ENCODE measurements around the gene KCNMA1. TPM values are rescaled to one million over a fixed set of nuclear protein-coding genes. Genes with fewer than 3 reads are reported as not detected.

KCNMA1 gene
- total and polyA plus RNA-seq, 2 donors (not counting 1 experiment from before 2014, with no cell fraction given) = 0.82 to 3.1 TPM

GRCh38 chr10:77138541-77138940 is 499.1 kb downstream of the KCNMA1 start:
- Histone ChIP-seq H2AFZ (ENCODE audit: insufficient read depth, low read depth, low read length, poor library complexity, severe bottlenecking) (no peak overlapping the region), H4K20me1 (ENCODE audit: control insufficient read depth, insufficient read depth, low read length, poor library complexity, severe bottlenecking) (no peaks in the 10 kb centered on the region), H3K9me3 (ENCODE audit: control extremely low read depth in 1 of 3, control insufficient read depth in 2 of 3, insufficient read depth in 1 of 3, low read length in 2 of 3) (no peaks in the 10 kb centered on the region), H3K4me2 (replicated peaks; ENCODE audit: low read depth, low read length, poor library complexity, severe bottlenecking) (no peak overlapping the region), H3K27me3 (replicated peaks in 1 of 4; ENCODE audit: control extremely low read depth in 1 of 4, control insufficient read depth in 3 of 4, insufficient read depth in 4 of 4, low read length in 3 of 4) (no peaks in the 10 kb centered on the region), H3K4me1 (ENCODE audit: control insufficient read depth in 2 of 2, insufficient read depth in 2 of 2, low read length in 2 of 2) (no peaks in the 10 kb centered on the region), H3K36me3 (replicated peaks in 1 of 2; ENCODE audit: control extremely low read depth in 1 of 2, control insufficient read depth in 1 of 2, extremely low read depth in 1 of 2, insufficient read depth in 2 of 2, low read length in 1 of 2) (no peaks in the 10 kb centered on the region), H3K4me3 (ENCODE audit: control extremely low read depth in 1 of 5, extremely low read depth in 1 of 5, insufficient read depth in 1 of 5, low read depth in 2 of 5, low read length in 4 of 5) (no peak overlapping the region), H3K79me2 (ENCODE audit: control insufficient read depth, insufficient read depth, low read length) (no peaks in the 10 kb centered on the region), H3K9ac (ENCODE audit: low read length) (no peak overlapping the region), H3K27ac (ENCODE audit: low read length in 2 of 2) (no peak overlapping the region)
- intact Hi-C loops (cut with micrococcal nuclease) = no loop called here
- no peak for ATAC-seq (ENCODE audit: low read depth)
- TF ChIP-seq EZH2 (IDR thresholded peaks at IDR 0.05; ENCODE audit: borderline replicate concordance, insufficient read depth, low read depth, low read length, poor library complexity, severe bottlenecking) (no peak), CTCF (IDR thresholded peaks at IDR 0.05) (no peak)
- Mint-ChIP-seq H3K4me3 (no peak overlapping the region), H3K27ac (no peak overlapping the region), H3K9me3 (ENCODE audit: insufficient read depth) (no peaks in the 10 kb centered on the region), H3K27me3 (peaks cover 5% of the 10 kb centered on the region), H3K4me1 (no peaks in the 10 kb centered on the region)
- POLR2A ChIA-PET = no interaction called here
- no peak for DNase-seq
- WGBS (ENCODE audit: insufficient coverage) = 100% methylated on average over 4 of the region's 6 CpGs
- CTCF ChIA-PET = no interaction called here

- no peaks in the 10 kb centered on the region for H3K9me3 ChIP-seq (ENCODE audit: control extremely low read depth in 1 of 3, control insufficient read depth in 2 of 3, insufficient read depth in 1 of 3, low read length in 2 of 3)
- no peak overlapping the region for H3K4me2 ChIP-seq (replicated peaks; ENCODE audit: low read depth, low read length, poor library complexity, severe bottlenecking)
- no peak overlapping the region for H3K27ac ChIP-seq (ENCODE audit: low read length in 2 of 2)
- intact Hi-C loops (cut with micrococcal nuclease) = no loop called here
- Mint-ChIP-seq H3K4me1 (no peaks in the 10 kb centered on the region), H3K9me3 (ENCODE audit: insufficient read depth) (no peaks in the 10 kb centered on the region), H3K27ac (no peak overlapping the region), H3K27me3 (peaks cover 14% of the 10 kb centered on the region), H3K4me3 (no peak overlapping the region)
- ATAC-seq (ENCODE audit: low read depth) (no peak), DNase-seq (no peak)
- CTCF ChIA-PET = no interaction called here
- no peaks in the 10 kb centered on the region for H3K79me2 ChIP-seq (ENCODE audit: control insufficient read depth, insufficient read depth, low read length)
- no CpG with 5 or more reads among the region's 3 CpGs for WGBS (ENCODE audit: insufficient coverage)
- no peaks in the 10 kb centered on the region for H3K4me1 ChIP-seq (ENCODE audit: control insufficient read depth in 2 of 2, insufficient read depth in 2 of 2, low read length in 2 of 2)
- H2AFZ ChIP-seq (ENCODE audit: insufficient read depth, low read depth, low read length, poor library complexity, severe bottlenecking) = no peak overlapping the region
- no peak overlapping the region for H3K9ac ChIP-seq (ENCODE audit: low read length)
- no peak overlapping the region for H3K4me3 ChIP-seq (ENCODE audit: control extremely low read depth in 1 of 5, extremely low read depth in 1 of 5, insufficient read depth in 1 of 5, low read depth in 2 of 5, low read length in 4 of 5)
- POLR2A ChIA-PET = no interaction called here
- no peaks in the 10 kb centered on the region for H3K36me3 ChIP-seq (replicated peaks in 1 of 2; ENCODE audit: control extremely low read depth in 1 of 2, control insufficient read depth in 1 of 2, extremely low read depth in 1 of 2, insufficient read depth in 2 of 2, low read length in 1 of 2)
- TF ChIP-seq CTCF (IDR thresholded peaks at IDR 0.05) (no peak), EZH2 (IDR thresholded peaks at IDR 0.05; ENCODE audit: borderline replicate concordance, insufficient read depth, low read depth, low read length, poor library complexity, severe bottlenecking) (no peak)
- H4K20me1 ChIP-seq (ENCODE audit: control insufficient read depth, insufficient read depth, low read length, poor library complexity, severe bottlenecking) = no peaks in the 10 kb centered on the region
- no peaks in the 10 kb centered on the region for H3K27me3 ChIP-seq (replicated peaks in 1 of 4; ENCODE audit: control extremely low read depth in 1 of 4, control insufficient read depth in 3 of 4, insufficient read depth in 4 of 4, low read length in 3 of 4)
Measured at GRCh38 chr10:77135555-77135954, 502.1 kb downstream of the KCNMA1 start.

All from B cell (primary cell).